Psoas muscle (tissue), 8 donors: Measurements from ENCODE around the gene TMED6. TPM values are rescaled to one million over a fixed set of nuclear protein-coding genes. Genes with fewer than 3 reads are reported as not detected.
A peak's percentile ranks its signal among the peaks of the same experiment; 100 is the strongest.

ENCODE experiments used
- ATAC-seq, 4 donors: fragments of 200-7000 bp; cut with Tn5 transposase; one replicate each; pipeline ENCODE4 v1.9.1; 2020; ENCODE audit warnings: moderate library complexity in 3 of 4, mild to moderate bottlenecking in 2 of 4
- DNase-seq, 2 donors: peaks; one replicate each; pipeline ENCODE4 v3.0.0-alpha.2; 2020
- H3K27ac ChIP-seq: fragments of 200-600 bp; one replicate; pipeline ENCODE4 v1.8.0; 2022
- H3K27me3 ChIP-seq, 3 donors: fragments of 200-600 bp in 1 of 3; one replicate each; pipeline versions ENCODE4 v1.6.1 to v1.8.0; 2013 to 2022; ENCODE audit warnings: low read length in 2 of 3, mild to moderate bottlenecking in 2 of 3, moderate library complexity in 1 of 3; ENCODE audit not compliant: insufficient read depth in 3 of 3
- H3K36me3 ChIP-seq, 2 donors: fragments of 200-600 bp in 1 of 2; one replicate each; pipeline versions ENCODE4 v1.6.1 to v1.8.0; 2013 to 2022; ENCODE audit warnings: low read depth in 1 of 2, mild to moderate bottlenecking in 1 of 2, moderate library complexity in 1 of 2; ENCODE audit not compliant: insufficient read depth in 1 of 2
- H3K4me1 ChIP-seq: fragments of 200-600 bp; one replicate; pipeline ENCODE4 v1.8.0; 2022
- H3K4me3 ChIP-seq: fragments of 200-600 bp; one replicate; pipeline ENCODE4 v1.8.0; 2022; ENCODE audit warnings: mild to moderate bottlenecking
- H3K9me3 ChIP-seq: fragments of 200-600 bp; one replicate; pipeline ENCODE4 v1.8.0; 2022
- WGBS, 3 donors: extraction: QIAGEN DNeasy Blood & Tissue Kit; methylation state at CpG; one replicate each; pipeline versions ENCODE4 v1.1.6 to v1.1.7; 2013; 5-methylcytosine and 5-hydroxymethylcytosine counted together
- intact Hi-C, 2 donors: fragments of 100-400 bp; cut with DNase I; formaldehyde crosslinking; loops; one replicate each; pipeline versions ENCODE4 v1.11.0 to v1.14.2; 2022
- long read RNA-seq, 2 donors: library from polyadenylated mRNA; unstranded; transcript quantifications; one replicate each; pipeline ENCODE4 v2.0.0, GENCODE V29; 2021
- polyA plus RNA-seq, 3 donors: library from polyadenylated mRNA; stranded (reverse); fragments of 200-250 nt; gene quantifications; one replicate each; pipeline ENCODE4 v1.2.3, GENCODE V29; 2013
- total RNA-seq, 4 donors: library from RNA; stranded (reverse); fragmentation: NEBNext Ultra II Directional in 2 of 4; extraction: Animal tissue kit (Norgen Biotek cat#: 25700) in 2 of 4; gene quantifications; one replicate each; pipeline versions ENCODE4 v1.2.1 to v1.2.4, GENCODE V29; 2021 to 2023
- TF ChIP-seq, protein P1 (sequence below): fragments of 200-600 bp; IDR thresholded peaks from one replicate; pipeline ENCODE4 v1.8.0; 2022; ENCODE audit warnings: antibody characterized with exemption
- donor health status: healthy with polysubstance abuse.
- donor health status: DM: no; HTN: no; CAD: no; lungs with moderate emphysema.
- donor health status: Bipolar disorder and iron deficiency.
- donor health status: healthy.
- donor health status: DM: yes; HTN: yes; CAD: no.
- donor health status: DM: no; HTN: no; CAD: no.
- donor health status: DM: no; HTN: no; CAD: no.
- donor health status: DM: yes; HTN: yes; CAD: no.

Gene TMED6
- under 1 TPM in 2 of 4 donors, not detected in 2; 0.26 to 0.34 TPM for total RNA-seq
- polyA plus RNA-seq: under 1 TPM in 2 of 3 donors, not detected in 1; 0.09 to 0.13 TPM
- long read RNA-seq, donor 1: 0 reads
- long read RNA-seq, donor 2: 0 reads

DNA sequence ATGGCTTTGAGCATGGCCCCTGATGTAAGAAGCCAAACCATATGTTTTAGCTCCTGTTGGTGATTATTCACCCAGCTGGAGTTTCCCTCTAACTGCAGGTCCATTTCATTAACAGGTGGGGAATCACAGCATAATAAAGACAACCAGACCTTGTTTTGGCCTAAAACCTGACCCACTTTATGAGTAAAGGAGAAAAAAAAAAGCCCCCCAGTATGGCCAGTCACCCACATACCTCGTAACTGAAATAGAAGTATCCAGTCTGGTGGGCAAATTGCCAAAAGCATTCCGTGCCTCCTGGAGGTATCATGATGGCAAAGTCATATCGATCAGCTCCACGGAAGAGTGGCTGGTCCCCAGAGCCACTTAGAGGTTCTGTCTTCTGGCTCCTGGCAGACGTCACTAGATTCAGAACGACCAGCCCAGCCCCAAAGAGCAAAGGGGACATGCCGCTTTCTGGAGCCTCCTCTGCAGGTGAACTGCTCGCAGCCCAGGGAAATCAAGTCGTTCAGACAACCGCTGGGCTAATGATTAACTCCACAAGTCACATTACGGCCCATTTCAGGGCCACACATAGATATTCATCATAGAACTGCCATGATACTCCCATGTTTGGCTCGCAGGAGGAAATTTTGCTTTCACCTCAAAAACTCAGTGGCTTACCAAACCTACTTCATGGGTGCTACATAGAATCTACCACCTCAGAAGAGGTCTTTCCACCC lies at the start of gene TMED6:
Gene TMED6, minus strand, starts transcription at position 478 of the 719 bp plus-strand sequence. Its CDS starts 33 bp downstream, at position 445.
- Histone ChIP-seq H3K4me3 (no peak within 1 kb of the TSS), H3K27ac (no peak within 1 kb of the TSS), H3K36me3 (peaks cover 2 to 65% of the 10 kb centered on the region in 2 donors), H3K9me3 (no peaks in the 10 kb centered on the region), H3K4me1 (peaks cover 5% of the 10 kb centered on the region), H3K27me3 (no peaks in the 10 kb centered on the region)
- DNase-seq (no peak), ATAC-seq (no peak)
- TF ChIP-seq, protein P1, sequence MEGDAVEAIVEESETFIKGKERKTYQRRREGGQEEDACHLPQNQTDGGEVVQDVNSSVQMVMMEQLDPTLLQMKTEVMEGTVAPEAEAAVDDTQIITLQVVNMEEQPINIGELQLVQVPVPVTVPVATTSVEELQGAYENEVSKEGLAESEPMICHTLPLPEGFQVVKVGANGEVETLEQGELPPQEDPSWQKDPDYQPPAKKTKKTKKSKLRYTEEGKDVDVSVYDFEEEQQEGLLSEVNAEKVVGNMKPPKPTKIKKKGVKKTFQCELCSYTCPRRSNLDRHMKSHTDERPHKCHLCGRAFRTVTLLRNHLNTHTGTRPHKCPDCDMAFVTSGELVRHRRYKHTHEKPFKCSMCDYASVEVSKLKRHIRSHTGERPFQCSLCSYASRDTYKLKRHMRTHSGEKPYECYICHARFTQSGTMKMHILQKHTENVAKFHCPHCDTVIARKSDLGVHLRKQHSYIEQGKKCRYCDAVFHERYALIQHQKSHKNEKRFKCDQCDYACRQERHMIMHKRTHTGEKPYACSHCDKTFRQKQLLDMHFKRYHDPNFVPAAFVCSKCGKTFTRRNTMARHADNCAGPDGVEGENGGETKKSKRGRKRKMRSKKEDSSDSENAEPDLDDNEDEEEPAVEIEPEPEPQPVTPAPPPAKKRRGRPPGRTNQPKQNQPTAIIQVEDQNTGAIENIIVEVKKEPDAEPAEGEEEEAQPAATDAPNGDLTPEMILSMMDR: no peak
- intact Hi-C loops: no loop called here
- 82 to 89% (median 85%) methylated on average over 12 of the region's 12 CpGs for WGBS, 3 donors

DNA sequence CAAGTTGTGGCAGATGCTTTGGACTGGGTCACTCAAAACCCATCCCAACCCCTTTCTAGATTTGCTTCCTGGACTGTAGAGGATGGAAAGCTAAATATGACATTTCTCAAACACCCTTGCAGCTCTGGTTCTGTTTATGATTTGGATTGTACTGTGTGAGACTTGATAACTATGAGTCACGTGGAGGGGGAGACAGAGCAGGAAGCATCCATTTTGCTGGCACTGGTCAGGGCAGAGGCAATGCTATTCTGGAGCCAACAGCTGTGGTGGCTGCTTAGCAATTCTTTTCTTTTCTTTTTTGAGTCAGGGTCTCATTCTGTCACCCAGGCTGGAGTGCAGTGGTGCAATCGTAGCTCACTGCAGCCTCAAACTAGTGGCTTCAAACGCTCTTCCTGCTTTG lies 47.8 kb upstream of the TMED6 start:
- TF ChIP-seq, protein P1: no peak
- Histone ChIP-seq H3K9me3 (no peaks in the 10 kb centered on the region), H3K4me1 (peaks cover 25% of the 10 kb centered on the region), H3K27me3 (no peaks in the 10 kb centered on the region), H3K27ac (no peak overlapping the region), H3K4me3 (no peak overlapping the region), H3K36me3 (no peaks in the 10 kb centered on the region)
- DNase-seq (no peak), ATAC-seq (no peak)
- 49 to 64% (median 56%) methylated on average over 3 of the region's 3 CpGs for WGBS, 3 donors
- intact Hi-C loops: loop anchor here (5.0 to 10.0 kb wide), 5 partner anchors 83 to 355 kb away; partner anchors contain the start of genes NFAT5 (in 1 of the 2) and NOB1 (in 1 of the 2)

DNA sequence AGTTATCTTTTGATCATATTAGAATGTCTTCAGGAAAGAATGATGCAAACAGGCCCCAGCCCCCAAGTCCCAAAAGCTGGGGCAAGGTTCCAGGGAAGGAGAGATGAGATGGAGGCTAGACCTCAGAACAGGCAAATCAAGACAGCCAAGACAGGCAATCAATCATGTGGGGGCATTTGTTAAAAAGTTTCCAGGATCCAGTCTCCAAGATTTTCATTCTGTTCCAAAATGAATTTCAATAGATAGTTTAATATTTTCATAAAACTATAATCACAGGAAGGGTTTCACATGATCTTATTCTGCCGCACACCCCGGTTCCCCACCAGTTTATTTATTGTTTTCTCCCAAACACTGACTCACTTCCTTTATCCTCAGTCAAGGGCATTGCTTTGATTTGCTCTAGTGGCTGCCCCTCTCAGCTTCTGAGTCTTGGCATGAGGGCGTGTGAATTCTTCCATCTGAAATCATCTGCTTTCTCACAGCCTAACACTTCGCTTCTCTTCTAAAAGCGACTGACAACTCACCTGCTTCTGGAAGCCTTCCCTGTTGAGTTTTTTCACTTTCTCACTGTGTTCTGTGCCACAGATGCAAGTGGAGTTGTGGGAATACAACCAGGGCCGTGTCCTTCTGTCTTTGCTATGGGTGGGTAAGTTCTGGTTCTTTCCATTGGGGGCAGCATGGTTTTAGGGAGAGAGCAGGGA lies 46.4 kb upstream of the TMED6 start:
- peaks cover 30% of the 10 kb centered on the region for H3K4me1 ChIP-seq
- no peak overlapping the region for H3K4me3 ChIP-seq
- H3K27me3 ChIP-seq: no peaks in the 10 kb centered on the region
- ATAC-seq: peak; percentile 82 to 93 (median 89)
- WGBS, 3 donors: 9 to 22% (median 16%) methylated on average over 6 of the region's 6 CpGs
- H3K9me3 ChIP-seq: no peaks in the 10 kb centered on the region
- intact Hi-C loops: loop anchor here (5.0 to 10.0 kb wide), 5 partner anchors 84 to 357 kb away; partner anchors contain the start of genes NFAT5 (in 1 of the 2) and NOB1 (in 1 of the 2)
- no peak for DNase-seq
- TF ChIP-seq, protein P1: peak; percentile 53
- H3K36me3 ChIP-seq: no peaks in the 10 kb centered on the region
- H3K27ac ChIP-seq: peak overlapping the region; percentile 79

DNA sequence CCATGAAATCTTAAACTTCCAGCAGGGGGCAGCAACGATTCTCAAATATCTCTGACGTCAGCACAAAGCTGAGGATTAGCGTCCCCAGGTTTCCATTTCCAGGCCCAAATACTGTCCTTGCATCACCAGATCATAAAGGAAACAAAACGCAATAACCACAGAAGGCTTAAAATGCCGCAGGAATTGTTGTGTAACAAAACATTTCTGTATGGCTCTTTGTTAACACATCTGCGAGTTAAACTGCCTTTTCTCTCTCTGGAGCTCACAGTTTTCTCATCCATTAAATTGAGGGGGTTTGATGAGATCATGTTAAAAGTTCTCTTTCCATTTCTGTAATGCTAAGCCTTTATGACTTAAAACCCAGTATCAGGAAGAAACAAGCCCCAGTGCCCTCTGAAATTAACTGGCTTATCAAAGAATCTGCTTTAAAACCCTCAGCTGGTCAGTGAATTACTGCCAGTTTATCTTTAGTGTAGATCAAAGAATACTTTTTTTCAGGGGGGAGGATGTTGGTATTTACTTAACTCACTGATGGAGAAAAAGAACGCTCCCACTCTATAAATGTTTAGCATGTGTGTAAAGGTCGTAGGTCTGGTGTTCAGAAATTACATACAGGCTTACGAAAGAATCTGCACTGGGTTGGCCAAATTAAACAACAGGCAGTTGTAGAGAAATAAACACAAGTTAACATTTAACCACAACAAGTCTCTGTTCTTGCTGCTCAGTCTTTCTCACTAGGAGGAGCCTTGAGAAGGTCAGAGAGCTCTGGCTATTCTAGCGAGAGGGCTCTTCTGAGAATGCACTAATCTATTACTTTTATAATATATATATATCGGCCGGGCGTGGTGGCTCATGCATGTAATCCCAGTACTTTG lies 44.8 kb upstream of the TMED6 start:
- peak overlapping the region; percentile 11 for H3K4me3 ChIP-seq
- peak; percentile 41 to 66 (median 51) for ATAC-seq
- no peaks in the 10 kb centered on the region for H3K27me3 ChIP-seq
- WGBS, 3 donors: 38 to 47% (median 41%) methylated on average over 13 of the region's 13 CpGs
- peak overlapping the region; percentile 79 for H3K27ac ChIP-seq
- no peaks in the 10 kb centered on the region for H3K9me3 ChIP-seq
- intact Hi-C loops: loop anchor here (5.0 to 10.0 kb wide), 5 partner anchors 86 to 358 kb away; partner anchors contain the start of genes NFAT5 (in 1 of the 2) and NOB1 (in 1 of the 2)
- peaks cover 30% of the 10 kb centered on the region for H3K4me1 ChIP-seq
- H3K36me3 ChIP-seq: no peaks in the 10 kb centered on the region
- TF ChIP-seq, protein P1: peak; percentile 69
- peak in 1 of 2 donors; percentile 36 for DNase-seq
